Mesendoderm (in vitro differentiated cells): ENCODE results near the gene MLH3.

Source experiments
- DNase-seq: peaks from one replicate; pipeline ENCODE4 v3.0.0; 2013
- H2AK5ac ChIP-seq: 2 replicates; pipeline ENCODE4 v1.6.1; 2013; ENCODE audit warnings: low read length, inconsistent platforms
- H2BK120ac ChIP-seq: 2 replicates; pipeline ENCODE4 v1.6.1; 2013; ENCODE audit warnings: low read depth, mild to moderate bottlenecking, low read length, moderate library complexity, mixed read lengths
- H2BK15ac ChIP-seq: replicated peaks from 2 replicates; pipeline ENCODE4 v1.6.1; 2013; ENCODE audit warnings: low read depth, mild to moderate bottlenecking, moderate library complexity
- H2BK5ac ChIP-seq: 2 replicates; pipeline ENCODE4 v1.6.1; 2013; ENCODE audit warnings: low read length, inconsistent platforms
- H3K18ac ChIP-seq: 2 replicates; pipeline ENCODE4 v1.6.1; 2013; ENCODE audit warnings: mild to moderate bottlenecking, low read length, mixed read lengths
- H3K23ac ChIP-seq: one replicate; pipeline ENCODE4 v1.6.1; 2013; ENCODE audit warnings: low read length
- H3K27ac ChIP-seq: 2 replicates; pipeline ENCODE4 v1.5.1; 2013; ENCODE audit warnings: low read depth, mild to moderate bottlenecking, inconsistent platforms, low read length, moderate library complexity
- H3K27me3 ChIP-seq: 2 replicates; pipeline ENCODE4 v1.6.1; 2013; ENCODE audit warnings: low read length, control low read depth, mild to moderate bottlenecking, inconsistent platforms; ENCODE audit not compliant: insufficient read depth, poor library complexity
- H3K36me3 ChIP-seq: 2 replicates; pipeline ENCODE4 v1.6.1; 2013; ENCODE audit warnings: low read length, inconsistent platforms; ENCODE audit not compliant: control insufficient read depth, insufficient read depth
- H3K4ac ChIP-seq: one replicate; pipeline ENCODE4 v1.6.1; 2013; ENCODE audit warnings: low read depth, mild to moderate bottlenecking, low read length, moderate library complexity
- H3K4me1 ChIP-seq: 2 replicates; pipeline ENCODE4 v1.6.1; 2013; ENCODE audit warnings: low read depth, low read length, inconsistent platforms; ENCODE audit not compliant: control insufficient read depth
- H3K4me2 ChIP-seq: 2 replicates; pipeline ENCODE4 v1.6.1; 2013; ENCODE audit warnings: low read length
- H3K4me3 ChIP-seq: 2 replicates; pipeline ENCODE4 v1.5.1; 2013; ENCODE audit warnings: mild to moderate bottlenecking, low read length
- H3K56ac ChIP-seq: one replicate; pipeline ENCODE4 v1.6.1; 2013; ENCODE audit warnings: low read length
- H3K79me1 ChIP-seq: 2 replicates; pipeline ENCODE4 v1.6.1; 2013; ENCODE audit warnings: low read length, inconsistent platforms
- H3K79me2 ChIP-seq: 2 replicates; pipeline ENCODE4 v1.6.1; 2013; ENCODE audit warnings: mild to moderate bottlenecking, low read length; ENCODE audit not compliant: control insufficient read depth, insufficient read depth
- H3K9ac ChIP-seq: 2 replicates; pipeline ENCODE4 v1.6.1; 2013; ENCODE audit warnings: low read length, inconsistent platforms
- H4K5ac ChIP-seq: one replicate; pipeline ENCODE4 v1.6.1; 2013; ENCODE audit warnings: low read length
- H4K8ac ChIP-seq: one replicate; pipeline ENCODE4 v1.6.1; 2013; ENCODE audit warnings: low read depth, mild to moderate bottlenecking, control low read depth, low read length, moderate library complexity
- WGBS: extraction: QIAGEN DNeasy Blood & Tissue Kit; methylation state at CpG from one replicate; pipeline ENCODE4 v1.1.7; 2013; ENCODE audit warnings: low lambda C conversion rate, missing lambda C conversion rate; ENCODE audit not compliant: insufficient coverage; ENCODE audit errors: extremely low coverage; 5-methylcytosine and 5-hydroxymethylcytosine counted together

The MLH3 gene

GRCh38 chr14:75040959-75041358 lies 10.3 kb downstream of the MLH3 start:
- H3K4me3 ChIP-seq: no peak overlapping the region
- H2BK120ac ChIP-seq: no peak overlapping the region
- no peak overlapping the region for H3K18ac ChIP-seq
- no peak overlapping the region for H2BK15ac ChIP-seq
- no peak overlapping the region for H3K23ac ChIP-seq
- H3K9ac ChIP-seq: no peak overlapping the region
- no peaks in the 10 kb centered on the region for H3K4me1 ChIP-seq
- H3K79me2 ChIP-seq: no peaks in the 10 kb centered on the region
- no peak overlapping the region for H3K27ac ChIP-seq
- DNase-seq: no peak
- no CpG with 5 or more reads among the region's 2 CpGs for WGBS
- no peak overlapping the region for H2AK5ac ChIP-seq
- H4K5ac ChIP-seq: no peak overlapping the region
- no peak overlapping the region for H3K4me2 ChIP-seq
- H3K4ac ChIP-seq: no peak overlapping the region
- no peaks in the 10 kb centered on the region for H3K79me1 ChIP-seq
- H3K36me3 ChIP-seq: no peaks in the 10 kb centered on the region
- H2BK5ac ChIP-seq: no peak overlapping the region
- H3K56ac ChIP-seq: no peak overlapping the region
- no peaks in the 10 kb centered on the region for H3K27me3 ChIP-seq
- no peak overlapping the region for H4K8ac ChIP-seq

GRCh38 chr14:75040507-75040906 lies 10.8 kb downstream of the MLH3 start:
- H3K4me3 ChIP-seq: no peak overlapping the region
- H4K8ac ChIP-seq: no peak overlapping the region
- H3K18ac ChIP-seq: no peak overlapping the region
- no peaks in the 10 kb centered on the region for H3K4me1 ChIP-seq
- no peaks in the 10 kb centered on the region for H3K36me3 ChIP-seq
- no CpG with 5 or more reads among the region's 1 CpG for whole genome bisulfite sequencing
- no peak overlapping the region for H4K5ac ChIP-seq
- no peak overlapping the region for H2BK15ac ChIP-seq
- no peak overlapping the region for H3K56ac ChIP-seq
- no peak overlapping the region for H2BK120ac ChIP-seq
- H3K9ac ChIP-seq: no peak overlapping the region
- no peaks in the 10 kb centered on the region for H3K27me3 ChIP-seq
- H3K79me1 ChIP-seq: no peaks in the 10 kb centered on the region
- no peak overlapping the region for H2AK5ac ChIP-seq
- no peak overlapping the region for H3K4ac ChIP-seq
- H3K27ac ChIP-seq: no peak overlapping the region
- no peak for DNase-seq
- no peak overlapping the region for H3K23ac ChIP-seq
- H3K4me2 ChIP-seq: no peak overlapping the region
- no peaks in the 10 kb centered on the region for H3K79me2 ChIP-seq
- H2BK5ac ChIP-seq: no peak overlapping the region

DNA sequence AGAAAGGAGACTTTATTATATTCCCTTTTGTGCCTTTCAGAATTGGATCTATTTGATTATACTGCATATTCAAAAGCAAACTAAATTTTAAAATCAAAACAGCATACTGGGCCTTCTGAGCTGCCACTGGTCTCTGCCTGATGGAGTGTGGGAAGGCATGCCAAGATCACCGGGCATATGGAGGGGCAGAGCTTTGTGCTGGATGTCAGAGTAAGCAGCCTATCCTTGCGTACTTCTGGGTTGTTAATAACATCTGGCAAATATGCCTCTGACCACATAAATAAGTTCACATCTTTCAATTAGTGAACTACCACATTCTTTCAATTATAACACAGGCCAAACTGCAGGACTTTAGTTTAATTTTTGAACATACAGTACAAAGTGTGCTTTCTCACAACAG lies 18.3 kb downstream of the MLH3 start:
- no peak overlapping the region for H3K4me3 ChIP-seq
- no CpG with 5 or more reads among the region's 2 CpGs for WGBS
- H3K27ac ChIP-seq: no peak overlapping the region
- no peak overlapping the region for H2AK5ac ChIP-seq
- H3K23ac ChIP-seq: no peak overlapping the region
- no peak overlapping the region for H3K4ac ChIP-seq
- no peak overlapping the region for H3K56ac ChIP-seq
- DNase-seq: no peak
- no peak overlapping the region for H4K5ac ChIP-seq
- H3K18ac ChIP-seq: no peak overlapping the region
- no peak overlapping the region for H2BK120ac ChIP-seq
- H3K9ac ChIP-seq: no peak overlapping the region
- no peaks in the 10 kb centered on the region for H3K4me1 ChIP-seq
- no peaks in the 10 kb centered on the region for H3K79me1 ChIP-seq
- no peaks in the 10 kb centered on the region for H3K27me3 ChIP-seq
- no peak overlapping the region for H2BK15ac ChIP-seq
- no peaks in the 10 kb centered on the region for H3K79me2 ChIP-seq
- no peaks in the 10 kb centered on the region for H3K36me3 ChIP-seq
- H4K8ac ChIP-seq: no peak overlapping the region
- H2BK5ac ChIP-seq: no peak overlapping the region
- H3K4me2 ChIP-seq: no peak overlapping the region

DNA sequence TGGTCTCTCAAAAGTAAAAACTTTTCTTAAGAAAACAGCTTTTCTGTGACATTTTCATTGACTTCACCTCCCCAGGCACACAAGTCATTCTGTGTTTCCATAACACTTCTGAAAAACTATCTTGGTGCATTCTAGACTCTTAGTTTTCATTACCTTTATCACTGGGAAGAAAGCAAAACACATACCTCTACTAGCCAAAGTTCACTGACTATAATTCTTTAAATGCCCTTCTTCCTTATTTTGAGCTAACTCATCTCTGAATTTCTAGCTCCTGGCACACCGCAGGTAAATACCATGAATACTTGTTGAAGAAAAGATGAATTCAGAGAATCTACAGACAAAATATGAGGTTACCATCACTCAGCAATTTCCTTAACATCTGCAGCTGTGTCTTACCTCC lies 21.1 kb downstream of the MLH3 start:
- no CpG with 5 or more reads among the region's 1 CpG for WGBS
- H4K8ac ChIP-seq: no peak overlapping the region
- no peak overlapping the region for H2BK120ac ChIP-seq
- no peaks in the 10 kb centered on the region for H3K27me3 ChIP-seq
- H3K79me1 ChIP-seq: no peaks in the 10 kb centered on the region
- H3K4me3 ChIP-seq: no peak overlapping the region
- H2BK15ac ChIP-seq: no peak overlapping the region
- no peaks in the 10 kb centered on the region for H3K4me1 ChIP-seq
- H3K36me3 ChIP-seq: no peaks in the 10 kb centered on the region
- no peak overlapping the region for H2BK5ac ChIP-seq
- H3K18ac ChIP-seq: no peak overlapping the region
- no peak overlapping the region for H2AK5ac ChIP-seq
- no peak overlapping the region for H3K56ac ChIP-seq
- H3K23ac ChIP-seq: no peak overlapping the region
- DNase-seq: no peak
- no peak overlapping the region for H3K9ac ChIP-seq
- no peak overlapping the region for H3K4ac ChIP-seq
- no peak overlapping the region for H3K4me2 ChIP-seq
- no peak overlapping the region for H3K27ac ChIP-seq
- H4K5ac ChIP-seq: no peak overlapping the region
- no peaks in the 10 kb centered on the region for H3K79me2 ChIP-seq

DNA sequence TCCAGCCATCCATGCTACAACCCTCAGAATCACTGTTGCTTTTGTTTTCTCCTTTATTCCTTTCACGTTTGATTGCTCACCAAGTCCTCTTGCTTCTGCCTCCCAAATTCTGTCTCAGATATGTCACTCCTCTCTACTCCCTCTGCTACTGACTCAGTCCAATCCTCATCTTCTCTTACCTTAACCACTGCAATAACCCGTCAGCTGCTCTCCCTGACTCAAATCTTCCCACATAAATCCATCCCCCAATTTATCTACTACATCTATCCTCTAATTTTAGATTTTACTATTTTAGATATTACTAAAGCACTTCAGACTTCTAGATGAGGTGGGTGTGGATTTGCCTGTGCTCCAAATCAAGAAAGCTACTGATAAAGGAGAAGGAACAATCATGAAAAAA lies 25.4 kb downstream of the MLH3 start:
- Histone ChIP-seq H2BK15ac (no peak overlapping the region), H3K27ac (no peak overlapping the region), H2BK120ac (no peak overlapping the region), H3K79me2 (no peaks in the 10 kb centered on the region), H3K18ac (no peak overlapping the region), H4K5ac (no peak overlapping the region), H3K23ac (no peak overlapping the region), H2BK5ac (no peak overlapping the region), H3K4me3 (no peak overlapping the region), H3K79me1 (no peaks in the 10 kb centered on the region), H4K8ac (no peak overlapping the region), H3K36me3 (no peaks in the 10 kb centered on the region), H3K56ac (no peak overlapping the region), H3K4me1 (no peaks in the 10 kb centered on the region), H3K27me3 (no peaks in the 10 kb centered on the region), H2AK5ac (no peak overlapping the region), H3K4ac (no peak overlapping the region), H3K4me2 (no peak overlapping the region), H3K9ac (no peak overlapping the region)
- no peak for DNase-seq
- WGBS: 100% methylated on average over 1 of the region's 2 CpGs

DNA sequence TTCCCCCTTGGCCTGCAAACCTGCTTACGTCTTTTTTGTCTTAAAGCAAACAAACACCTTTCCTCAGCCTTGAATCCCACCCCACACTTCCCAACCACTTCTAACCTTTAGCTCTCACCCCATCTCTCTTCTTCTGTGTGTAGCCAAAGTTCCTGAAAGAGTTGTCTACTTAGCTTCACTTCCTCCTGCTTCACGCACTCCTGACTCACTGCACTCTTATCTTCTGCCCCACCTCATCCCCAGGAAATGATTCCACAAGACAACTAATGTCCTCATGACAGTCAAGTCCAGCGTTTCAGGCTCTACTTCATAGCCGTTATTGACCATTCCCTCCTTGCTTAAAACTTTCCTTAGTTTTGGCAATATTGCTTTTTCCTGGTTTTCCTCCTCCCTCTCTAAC lies 26.2 kb downstream of the MLH3 start:
- Histone ChIP-seq H3K79me1 (no peaks in the 10 kb centered on the region), H4K5ac (no peak overlapping the region), H3K4me2 (no peak overlapping the region), H3K4ac (no peak overlapping the region), H3K4me1 (no peaks in the 10 kb centered on the region), H3K27ac (no peak overlapping the region), H2BK15ac (no peak overlapping the region), H3K23ac (no peak overlapping the region), H3K9ac (no peak overlapping the region), H3K79me2 (no peaks in the 10 kb centered on the region), H2BK120ac (no peak overlapping the region), H3K18ac (no peak overlapping the region), H3K27me3 (no peaks in the 10 kb centered on the region), H4K8ac (no peak overlapping the region), H2AK5ac (no peak overlapping the region), H3K4me3 (no peak overlapping the region), H3K36me3 (no peaks in the 10 kb centered on the region), H2BK5ac (no peak overlapping the region), H3K56ac (no peak overlapping the region)
- DNase-seq: no peak
- no CpG with 5 or more reads among the region's 4 CpGs for WGBS
